HL-60 (cell line): ENCODE results near the gene PCNA.

Source experiments
- CTCF ChIP-seq: IDR thresholded peaks from one replicate; pipeline ENCODE4 v1.5.1; 2011; ENCODE audit warnings: low read length, control low read depth, inconsistent platforms; ENCODE audit not compliant: insufficient read depth
- POLR2AphosphoS5 ChIP-seq: IDR thresholded peaks from 2 replicates; pipeline ENCODE4 v1.6.1; 2012; ENCODE audit warnings: low read depth
- REST ChIP-seq: IDR thresholded peaks from 2 replicates; pipeline ENCODE4 v1.6.1; 2012; ENCODE audit warnings: low read depth; ENCODE audit not compliant: insufficient replicate concordance

- TF ChIP-seq CTCF = no peak
- no peak for TF ChIP-seq POLR2AphosphoS5
- no peak for TF ChIP-seq REST
These were observed 30.7 kb upstream of the PCNA start for GRCh38 chr20:5150226-5151076.
